Measurements from ENCODE around the gene BLVRA. TPM values are rescaled to one million over a fixed set of nuclear protein-coding genes. Genes with fewer than 3 reads are reported as not detected.
A peak's percentile ranks its signal among the peaks of the same experiment; 100 is the strongest.
"Not testable (repeated sequence)": the region's sequence is repeated elsewhere in the genome, so short reads cannot be mapped to it uniquely, and the experiment has no call there.

BLVRA gene
- total RNA-seq, 1 donor from 2014 or later = 22.4 TPM

- no peak overlapping the region for H3K4me3 Mint-ChIP-seq (ENCODE audit: low read depth)
- H3K4me1 Mint-ChIP-seq (ENCODE audit: low read depth) = no peaks in the 10 kb centered on the region
- peaks cover 14% of the 10 kb centered on the region for H3K36me3 Mint-ChIP-seq (ENCODE audit: insufficient read depth)
- no peak for TF ChIP-seq CTCF (IDR thresholded peaks at IDR 0.05; ENCODE audit: unreplicated experiment)
- DNase-seq (ENCODE audit: low spot score, unreplicated experiment) = no peak
- H3K9me3 Mint-ChIP-seq (ENCODE audit: low read depth) = no peaks in the 10 kb centered on the region
- H3K27ac Mint-ChIP-seq = no peak overlapping the region
- no peaks in the 10 kb centered on the region for H3K27me3 Mint-ChIP-seq
Observed at GRCh38 chr7:43803865-43804264, 45.4 kb downstream of the BLVRA start.

- H3K27ac Mint-ChIP-seq = no peak overlapping the region
Observed at GRCh38 chr7:43808410-43808809, 49.9 kb downstream of the BLVRA start.

GRCh38 chr7:43810195-43810941 lies 51.9 kb downstream of the BLVRA start:
- peaks cover 10% of the 10 kb centered on the region for H3K27me3 Mint-ChIP-seq
- not testable (repeated sequence) for H3K9me3 Mint-ChIP-seq (ENCODE audit: low read depth); H3K27ac Mint-ChIP-seq; DNase-seq (ENCODE audit: low spot score, unreplicated experiment); H3K36me3 Mint-ChIP-seq (ENCODE audit: insufficient read depth); H3K4me1 Mint-ChIP-seq (ENCODE audit: low read depth); H3K4me3 Mint-ChIP-seq (ENCODE audit: low read depth)
- peak; percentile 29 for TF ChIP-seq CTCF (IDR thresholded peaks at IDR 0.05; ENCODE audit: unreplicated experiment)

More at GRCh38 chr7:43808410-43808809, 49.9 kb downstream of the BLVRA start:
- H3K4me1 Mint-ChIP-seq (ENCODE audit: low read depth) = no peaks in the 10 kb centered on the region
- no peak for DNase-seq (ENCODE audit: low spot score, unreplicated experiment)
- peaks cover 13% of the 10 kb centered on the region for H3K36me3 Mint-ChIP-seq (ENCODE audit: insufficient read depth)
- H3K9me3 Mint-ChIP-seq (ENCODE audit: low read depth) = peaks cover 3% of the 10 kb centered on the region
- H3K27me3 Mint-ChIP-seq = peaks cover 2% of the 10 kb centered on the region
- no peak overlapping the region for H3K4me3 Mint-ChIP-seq (ENCODE audit: low read depth)
- no peak for TF ChIP-seq CTCF (IDR thresholded peaks at IDR 0.05; ENCODE audit: unreplicated experiment)

GRCh38 chr7:43815373-43815772 lies 56.9 kb downstream of the BLVRA start:
- Mint-ChIP-seq H3K9me3 (ENCODE audit: low read depth) (no peaks in the 10 kb centered on the region), H3K4me3 (ENCODE audit: low read depth) (no peak overlapping the region), H3K4me1 (ENCODE audit: low read depth) (no peaks in the 10 kb centered on the region), H3K27ac (no peak overlapping the region), H3K27me3 (peaks cover 21% of the 10 kb centered on the region), H3K36me3 (ENCODE audit: insufficient read depth) (no peaks in the 10 kb centered on the region)
- no peak for TF ChIP-seq CTCF (IDR thresholded peaks at IDR 0.05; ENCODE audit: unreplicated experiment)
- DNase-seq (ENCODE audit: low spot score, unreplicated experiment) = no peak

- not testable (repeated sequence) for H3K9me3 Mint-ChIP-seq (ENCODE audit: low read depth); H3K4me3 Mint-ChIP-seq (ENCODE audit: low read depth); DNase-seq (ENCODE audit: low spot score, unreplicated experiment); H3K27ac Mint-ChIP-seq; H3K36me3 Mint-ChIP-seq (ENCODE audit: insufficient read depth); H3K4me1 Mint-ChIP-seq (ENCODE audit: low read depth)
- H3K27me3 Mint-ChIP-seq = peaks cover 21% of the 10 kb centered on the region
Observed at GRCh38 chr7:43816046-43816797, 57.7 kb downstream of the BLVRA start.

GRCh38 chr7:43823425-43823824 lies 64.9 kb downstream of the BLVRA start:
- not testable (repeated sequence) for H3K4me1 Mint-ChIP-seq (ENCODE audit: low read depth); H3K27ac Mint-ChIP-seq; H3K27me3 Mint-ChIP-seq; DNase-seq (ENCODE audit: low spot score, unreplicated experiment); H3K36me3 Mint-ChIP-seq (ENCODE audit: insufficient read depth); H3K4me3 Mint-ChIP-seq (ENCODE audit: low read depth); H3K9me3 Mint-ChIP-seq (ENCODE audit: low read depth)

Measured in progenitor cell of endocrine pancreas (in vitro differentiated cells).